ENCODE measurements around the gene PLIN3.
"Not testable (repeated sequence)": the region's sequence is repeated elsewhere in the genome, so short reads cannot be mapped to it uniquely, and the experiment has no call there.

PLIN3 gene

GRCh38 chr19:4844348-4845179, 22.9 kb downstream of the PLIN3 start:
- DNase-seq = no peak

GRCh38 chr19:4843647-4843965, 23.9 kb downstream of the PLIN3 start:
- no peak for DNase-seq

DNA sequence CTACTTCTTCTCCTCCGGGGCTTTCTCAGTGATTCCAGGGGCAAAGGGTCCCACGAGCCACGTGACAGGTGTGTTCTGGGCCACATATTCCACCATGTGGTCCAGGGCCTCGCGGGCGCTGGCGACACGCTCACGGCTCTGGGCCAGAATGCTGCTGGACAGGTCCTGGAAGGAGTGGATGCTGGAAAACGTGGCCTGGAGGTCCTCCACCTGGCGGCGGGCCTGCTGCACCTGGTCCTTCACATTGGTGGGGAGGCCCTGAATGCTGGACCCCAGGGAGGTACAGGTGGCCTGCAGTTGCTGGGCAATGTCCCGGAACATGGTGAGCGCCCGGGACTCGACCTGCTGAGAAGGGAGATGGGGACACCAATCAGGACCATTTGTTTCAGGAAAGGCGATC, 28.3 kb downstream of the PLIN3 start:
- no peak for DNase-seq

- no peak for DNase-seq
These were observed 34.7 kb downstream of the PLIN3 start for GRCh38 chr19:4832776-4833175.

GRCh38 chr19:4831979-4832340, 35.5 kb downstream of the PLIN3 start:
- not testable (repeated sequence) for DNase-seq

GRCh38 chr19:4831304-4831978, 36.0 kb downstream of the PLIN3 start, which contains the start of gene TICAM1:
Gene TICAM1, minus strand, starts transcription at chr19:4831712. Its CDS starts 13,335 bp downstream, at chr19:4818377.
- DNase-seq = peak; percentile 81 to 86

DNA sequence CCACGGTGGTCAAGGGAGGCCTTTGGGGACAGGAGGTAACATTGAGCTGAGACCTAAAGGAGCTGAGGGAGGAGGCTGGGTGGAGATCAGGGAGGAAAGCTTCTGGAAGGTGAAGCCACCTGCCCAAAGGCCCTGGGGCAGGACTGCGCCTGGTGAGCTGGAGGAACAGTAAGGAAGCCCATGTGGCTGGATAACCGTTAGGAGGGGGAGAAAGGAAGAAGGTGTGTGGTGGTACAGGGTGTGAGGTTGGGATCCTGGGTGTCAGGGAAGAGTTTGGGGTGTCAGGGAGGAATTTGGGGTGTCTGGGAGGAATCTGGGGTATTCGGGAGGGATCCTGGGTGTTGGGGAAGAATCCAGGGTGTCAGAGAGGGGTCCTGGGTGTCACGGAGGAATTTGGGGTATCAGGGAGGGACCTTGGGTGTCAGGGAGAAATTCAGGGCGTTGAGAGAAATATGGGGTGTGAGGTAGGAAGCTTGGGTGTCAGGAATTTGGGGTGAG, 36.6 kb downstream of the PLIN3 start:
- no peak for DNase-seq

DNA sequence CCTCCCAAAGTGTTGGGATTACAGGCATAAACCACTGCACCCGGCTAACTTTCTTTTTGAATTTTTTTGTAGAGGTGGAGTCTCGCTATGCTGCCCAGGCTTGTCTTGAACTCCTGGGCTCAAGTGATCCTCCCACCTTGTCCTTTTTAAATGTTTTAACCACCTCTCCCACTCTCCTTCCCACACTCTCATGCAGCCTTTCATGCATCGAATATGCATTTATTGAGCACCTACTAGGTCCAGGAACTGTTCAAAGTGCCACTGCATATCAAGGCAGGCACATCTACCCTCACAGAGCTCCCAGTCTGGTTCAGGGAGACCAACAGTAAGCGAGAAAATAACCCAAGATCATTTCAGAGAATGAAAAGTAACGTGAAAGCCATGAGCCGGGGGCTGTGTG, 37.1 kb downstream of the PLIN3 start:
- no peak for DNase-seq

DNA sequence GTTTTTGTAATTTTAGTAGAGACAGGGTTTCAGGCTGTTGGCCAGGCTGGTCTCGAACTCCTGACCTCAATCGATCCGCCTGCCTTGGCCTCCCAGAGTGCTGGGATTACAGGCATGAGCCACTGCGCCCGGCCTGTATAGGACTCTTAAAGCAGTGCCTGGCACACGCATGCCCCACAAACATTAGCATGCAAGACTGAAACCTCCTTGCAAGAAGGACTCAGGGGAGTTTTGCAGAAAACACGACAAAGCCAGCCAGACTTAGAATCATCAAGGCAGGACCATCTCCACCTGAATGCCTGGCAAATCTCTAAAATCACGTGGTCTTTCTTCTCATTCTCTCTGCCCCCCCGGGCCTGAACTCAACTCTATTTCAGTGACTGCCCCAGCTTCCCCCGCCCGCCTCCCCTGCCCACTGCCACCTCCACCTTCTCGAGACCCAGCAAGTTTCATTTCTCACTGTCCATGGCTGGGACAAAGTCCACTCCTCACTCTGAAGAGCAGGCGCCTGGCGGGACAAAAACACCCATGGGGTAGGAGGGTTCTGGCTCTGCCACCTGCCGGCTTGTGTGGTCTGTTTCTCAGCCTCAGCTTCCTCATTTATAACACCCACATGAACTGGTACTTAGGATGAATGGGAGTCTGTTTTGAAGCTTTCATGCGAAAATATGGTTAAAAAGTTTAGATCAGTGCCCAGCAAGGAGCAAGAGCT, 38.3 kb downstream of the PLIN3 start:
- no peak for DNase-seq

DNA sequence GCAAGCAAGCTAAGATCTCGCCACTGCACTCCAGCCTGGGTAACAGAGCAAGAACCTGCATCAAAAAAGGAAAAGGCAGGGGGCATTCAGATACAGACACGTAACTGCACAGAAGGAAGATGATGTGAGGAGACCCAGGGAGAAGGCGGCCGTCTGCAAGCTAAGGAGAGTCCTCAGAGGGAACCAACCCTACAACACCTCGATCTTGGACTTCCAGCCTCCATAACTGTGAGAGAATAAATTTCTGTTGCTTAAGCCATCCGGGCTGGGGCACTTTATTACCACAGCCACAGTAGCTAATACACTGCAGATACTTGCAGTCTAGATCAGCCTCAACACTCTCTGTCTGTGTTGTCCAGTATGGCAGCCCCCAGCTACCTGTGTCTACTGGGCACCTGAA, 43.9 kb downstream of the PLIN3 start:
- DNase-seq = no peak

- not testable (repeated sequence) for DNase-seq
These were observed 45.1 kb downstream of the PLIN3 start for GRCh38 chr19:4822354-4822753.

GRCh38 chr19:4821265-4821664, 46.2 kb downstream of the PLIN3 start:
- no peak for DNase-seq

DNA sequence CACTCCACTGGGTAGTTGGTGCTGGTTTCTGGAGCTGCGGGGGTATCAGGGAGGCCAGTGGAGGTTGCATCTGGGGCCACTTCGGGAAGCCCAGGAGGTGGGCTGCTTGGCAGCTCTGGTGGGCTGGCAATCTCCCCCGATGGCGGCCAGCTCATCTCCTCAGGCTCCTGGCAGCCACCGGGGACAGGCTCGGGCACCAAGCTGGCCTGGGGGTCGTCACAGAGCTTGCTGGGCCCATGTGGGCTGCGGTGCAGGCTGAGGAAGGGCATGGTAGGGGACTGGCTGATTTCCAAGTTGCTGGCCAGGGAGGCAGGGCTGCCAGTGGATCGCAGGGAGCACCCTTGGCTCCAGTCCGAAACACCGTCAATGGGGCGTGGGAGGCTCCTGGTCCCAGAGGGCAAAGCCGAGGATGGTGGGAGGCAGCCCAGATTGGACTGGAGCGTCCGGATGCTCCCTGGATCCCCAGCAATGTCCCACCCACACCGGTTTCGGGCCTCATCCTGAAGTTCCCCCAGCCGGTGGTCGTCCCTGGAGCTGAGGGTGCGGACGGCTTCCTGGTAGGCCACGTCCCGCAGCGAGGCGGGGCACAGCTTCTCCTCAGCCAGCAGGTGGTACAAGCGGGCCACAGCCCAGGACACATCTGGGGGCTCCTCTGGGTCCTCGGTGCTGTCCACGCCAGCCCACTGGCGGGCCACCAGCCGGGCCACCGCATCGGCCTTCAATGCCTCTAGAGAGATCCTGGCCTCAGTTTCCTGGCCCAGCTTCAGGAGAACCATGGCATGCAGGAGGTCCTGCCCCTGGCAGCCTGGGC, 49.8 kb downstream of the PLIN3 start:
- DNase-seq = no peak

- DNase-seq = no peak
These were observed 50.6 kb downstream of the PLIN3 start for GRCh38 chr19:4816950-4817278.

DNA sequence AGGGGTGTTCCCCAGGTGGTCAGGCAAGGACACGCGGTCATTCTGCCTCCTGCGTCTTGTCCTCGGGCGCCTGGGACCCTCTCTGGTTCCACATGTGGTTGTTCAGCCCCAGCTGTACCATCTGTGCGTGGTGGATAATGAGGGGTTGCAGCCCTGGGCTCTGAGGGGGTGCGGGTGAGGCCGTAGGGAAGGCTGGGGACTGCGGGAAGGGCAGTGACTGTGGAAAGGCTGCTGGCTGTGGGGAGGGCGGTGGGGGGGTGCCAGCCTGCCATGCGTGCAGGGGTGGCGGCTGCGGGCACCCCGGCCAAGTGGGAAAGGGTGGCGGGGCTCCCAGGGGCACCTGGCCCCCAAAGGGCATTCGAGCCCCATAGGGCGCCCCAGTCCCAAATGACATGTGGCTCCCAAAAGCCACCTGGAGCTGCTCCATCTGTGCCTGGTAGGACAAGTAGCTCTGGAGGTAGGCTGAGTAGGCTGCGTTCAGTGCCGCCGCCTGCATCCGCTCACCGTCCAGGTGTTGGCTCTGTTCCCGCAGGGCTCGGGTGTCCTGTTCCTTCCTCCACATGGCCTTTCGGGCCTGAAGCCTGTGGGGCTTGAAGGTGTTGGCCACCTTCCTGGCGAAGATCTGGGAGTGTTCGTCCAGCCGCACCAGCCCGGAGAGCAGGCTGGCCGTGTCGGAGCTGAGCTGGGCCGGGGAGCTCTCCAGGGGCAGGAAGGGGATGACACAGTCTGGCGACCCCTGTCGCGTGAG, 51.1 kb downstream of the PLIN3 start:
- DNase-seq = no peak

DNA sequence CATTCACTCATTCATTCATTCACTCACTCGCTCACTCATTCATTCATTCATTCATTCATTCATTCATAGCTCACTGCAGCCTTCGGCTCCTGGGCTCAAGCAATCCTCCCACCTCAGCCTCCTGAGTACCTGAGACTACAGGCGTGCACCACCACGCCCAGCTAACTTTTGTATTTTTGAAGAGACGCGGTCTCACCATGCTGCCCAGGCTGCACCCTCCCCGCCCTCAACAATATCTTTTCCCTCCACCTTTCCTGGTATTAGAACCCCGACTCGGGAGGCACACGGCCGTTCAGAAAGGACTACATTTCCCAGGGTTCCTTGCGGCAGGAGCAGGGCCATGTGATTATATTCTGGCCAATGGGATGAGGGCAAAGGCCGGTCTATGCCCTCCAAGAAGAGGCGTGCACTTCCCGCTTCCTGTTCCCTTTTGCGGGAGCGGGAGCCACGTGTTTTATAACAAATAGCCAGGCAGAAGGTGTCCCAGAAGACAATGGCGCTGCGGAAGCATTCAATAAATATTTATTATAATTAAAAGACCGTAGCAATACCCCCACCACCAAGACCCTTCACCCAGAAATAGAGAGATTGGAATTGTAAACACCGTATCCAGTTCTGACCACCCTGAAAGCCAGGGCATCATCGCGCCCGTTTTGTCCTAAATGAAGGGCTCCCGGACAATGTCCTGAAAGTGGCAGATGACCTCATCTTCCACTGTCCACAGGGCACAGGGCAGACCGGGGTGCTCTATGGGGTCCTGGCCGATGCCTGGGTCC, 51.9 kb downstream of the PLIN3 start:
- peak; percentile 80 to 85 for DNase-seq

- DNase-seq = no peak
These were observed 52.6 kb downstream of the PLIN3 start for GRCh38 chr19:4814625-4815425.

- peak; percentile 97 for DNase-seq
These were observed 55.9 kb downstream of the PLIN3 start for GRCh38 chr19:4811328-4812131.

GRCh38 chr19:4807188-4807587, 60.3 kb downstream of the PLIN3 start:
- DNase-seq = no peak

- no peak for DNase-seq
These were observed 61.1 kb downstream of the PLIN3 start for GRCh38 chr19:4806384-4806783.

Measured in activated CD4-positive, alpha-beta T cell treated with anti-CD3 and anti-CD28 coated beads, Interleukin-2, amount 50 U/mL, for 48 hours (primary cell).